GM10847 (cell line): Measurements from ENCODE around the gene EPHX1.

ENCODE experiments used
- POLR2A ChIP-seq: IDR thresholded peaks from 2 replicates; pipeline ENCODE4 v1.6.1; 2011; ENCODE audit not compliant: insufficient read length; ENCODE audit errors: extremely low read depth

Gene EPHX1

DNA sequence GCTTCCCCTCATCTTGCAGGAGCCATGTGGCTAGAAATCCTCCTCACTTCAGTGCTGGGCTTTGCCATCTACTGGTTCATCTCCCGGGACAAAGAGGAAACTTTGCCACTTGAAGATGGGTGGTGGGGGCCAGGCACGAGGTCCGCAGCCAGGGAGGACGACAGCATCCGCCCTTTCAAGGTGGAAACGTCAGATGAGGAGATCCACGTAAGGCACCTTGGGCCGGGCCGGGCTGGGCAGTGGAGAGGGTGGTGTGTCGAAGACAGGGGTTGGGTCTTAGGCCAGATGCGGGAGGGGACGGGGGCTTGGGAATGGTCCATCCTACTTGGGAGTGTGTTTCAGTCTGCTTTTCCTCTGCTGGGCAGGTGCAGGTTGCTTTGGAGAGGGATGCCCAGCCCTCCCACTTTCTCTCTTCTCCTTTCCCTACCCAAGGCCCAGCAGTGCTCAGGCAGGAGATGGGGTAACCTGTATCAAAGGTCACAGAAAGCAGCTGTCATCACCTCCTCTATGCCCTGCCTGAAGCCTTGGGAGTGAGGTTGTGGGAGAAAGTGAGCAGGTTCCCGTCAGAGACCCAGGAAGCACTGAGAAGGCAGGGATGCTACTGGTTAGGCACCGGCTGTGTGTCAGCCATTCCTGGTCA, 18.9 kb downstream of the EPHX1 start:
- TF ChIP-seq POLR2A = no peak

- TF ChIP-seq POLR2A = no peak
Measured at GRCh38 chr1:225830841-225831240, 20.9 kb downstream of the EPHX1 start.

DNA sequence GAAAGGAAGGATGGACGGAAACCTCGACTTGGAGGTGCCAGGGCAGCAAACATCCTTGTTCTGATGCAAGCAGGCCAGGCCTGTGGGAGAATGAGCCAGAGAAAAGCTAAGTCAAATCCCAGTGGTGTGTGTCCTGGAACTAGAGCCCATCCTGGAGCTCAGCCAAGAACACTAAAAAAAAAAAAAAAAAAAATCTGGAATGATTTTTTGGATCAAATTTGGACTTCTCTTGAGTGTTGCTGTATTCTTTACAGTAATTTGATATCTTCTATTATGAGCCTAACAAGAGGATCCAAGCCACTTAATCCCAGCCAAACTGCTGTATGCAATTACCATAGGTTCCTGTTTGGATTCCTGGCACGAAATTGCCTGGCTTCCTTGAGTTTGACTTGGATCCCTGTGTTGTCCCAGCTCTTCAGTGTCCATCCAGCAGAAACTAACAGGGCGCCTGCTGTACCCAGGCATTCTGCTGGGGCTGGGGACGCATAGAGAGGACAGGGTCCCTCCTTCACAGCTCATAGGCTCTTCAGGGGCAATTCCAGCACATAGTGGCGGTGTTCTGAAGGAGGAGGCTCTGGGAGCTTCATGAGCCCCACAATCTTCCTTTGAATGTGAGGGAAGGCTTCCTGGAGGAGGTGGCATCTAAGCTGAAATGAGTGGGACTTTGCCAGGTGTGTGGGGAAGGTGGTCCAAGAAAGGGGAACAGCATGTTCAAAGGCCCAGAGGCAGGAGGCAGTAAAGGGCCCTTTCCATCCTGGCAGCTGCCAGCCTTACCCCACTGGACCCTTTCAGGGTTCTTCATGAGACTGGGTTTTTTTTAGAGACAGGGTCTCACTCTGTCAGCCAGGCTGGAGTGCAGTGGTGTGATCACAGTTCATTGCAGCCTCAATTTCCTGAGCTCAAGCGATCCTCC, 24.7 kb downstream of the EPHX1 start:
- no peak for TF ChIP-seq POLR2A

DNA sequence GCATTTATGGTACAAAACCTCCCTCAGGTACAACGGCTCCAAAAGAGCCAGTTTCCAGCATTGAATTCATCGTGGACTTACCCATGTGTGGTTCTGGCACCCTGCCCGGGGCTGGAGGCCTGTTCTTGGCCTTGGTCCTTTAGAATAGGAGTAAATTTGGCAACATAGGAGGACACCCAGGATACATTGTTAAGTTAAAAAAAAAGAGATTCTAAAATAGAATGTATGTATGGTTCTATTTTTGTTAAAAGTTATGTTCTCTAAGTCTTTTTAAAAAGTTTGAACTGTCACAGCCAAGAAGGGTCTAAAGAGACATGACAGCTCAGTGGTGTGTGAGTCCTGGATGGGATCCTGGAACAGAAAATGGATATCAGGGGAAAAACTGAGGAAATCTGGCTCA, 25.9 kb downstream of the EPHX1 start:
- no peak for TF ChIP-seq POLR2A

- no peak for TF ChIP-seq POLR2A
Measured at GRCh38 chr1:225838793-225839192, 28.9 kb downstream of the EPHX1 start.

- no peak for TF ChIP-seq POLR2A
Measured at GRCh38 chr1:225840223-225840610, 30.3 kb downstream of the EPHX1 start.

- no peak for TF ChIP-seq POLR2A
Measured at GRCh38 chr1:225840713-225841112, 30.8 kb downstream of the EPHX1 start.

DNA sequence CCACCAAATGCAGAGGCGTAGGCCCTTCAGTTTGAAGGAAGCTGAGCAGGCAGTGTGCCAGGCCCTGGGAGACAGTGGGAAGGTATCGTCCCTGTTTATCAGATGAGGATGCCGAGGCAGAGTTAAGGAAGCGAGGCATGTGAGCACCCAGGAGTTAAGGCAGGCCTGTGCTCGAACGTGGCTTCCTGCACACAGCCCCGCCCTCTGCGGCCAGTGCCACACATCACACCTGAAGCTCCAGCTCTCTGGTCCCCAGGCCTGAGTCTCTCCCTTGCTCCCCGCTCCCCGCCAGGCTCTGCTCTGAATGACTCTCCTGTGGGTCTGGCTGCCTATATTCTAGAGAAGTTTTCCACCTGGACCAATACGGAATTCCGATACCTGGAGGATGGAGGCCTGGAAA, 32.1 kb downstream of the EPHX1 start:
- no peak for TF ChIP-seq POLR2A

- no peak for TF ChIP-seq POLR2A
Measured at GRCh38 chr1:225842788-225843425, 33.0 kb downstream of the EPHX1 start.

DNA sequence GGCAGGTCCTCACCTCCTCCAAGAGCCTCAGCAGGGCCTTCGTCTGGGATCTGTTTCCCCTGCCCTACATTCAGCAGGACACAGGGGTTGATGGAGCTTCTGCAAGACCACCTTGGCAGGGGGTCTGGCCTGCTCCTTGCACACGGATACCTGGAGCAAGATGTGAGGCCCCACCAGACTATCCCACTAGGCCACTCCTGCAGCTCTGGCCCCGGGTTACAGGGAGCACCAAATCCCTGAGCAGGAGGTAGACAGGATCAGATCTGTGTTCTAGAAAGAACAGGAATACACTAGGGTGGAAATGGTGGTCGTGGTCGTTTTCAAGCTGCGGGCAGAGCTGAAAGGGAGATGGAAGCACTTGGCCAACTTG, 33.5 kb downstream of the EPHX1 start:
- no peak for TF ChIP-seq POLR2A

DNA sequence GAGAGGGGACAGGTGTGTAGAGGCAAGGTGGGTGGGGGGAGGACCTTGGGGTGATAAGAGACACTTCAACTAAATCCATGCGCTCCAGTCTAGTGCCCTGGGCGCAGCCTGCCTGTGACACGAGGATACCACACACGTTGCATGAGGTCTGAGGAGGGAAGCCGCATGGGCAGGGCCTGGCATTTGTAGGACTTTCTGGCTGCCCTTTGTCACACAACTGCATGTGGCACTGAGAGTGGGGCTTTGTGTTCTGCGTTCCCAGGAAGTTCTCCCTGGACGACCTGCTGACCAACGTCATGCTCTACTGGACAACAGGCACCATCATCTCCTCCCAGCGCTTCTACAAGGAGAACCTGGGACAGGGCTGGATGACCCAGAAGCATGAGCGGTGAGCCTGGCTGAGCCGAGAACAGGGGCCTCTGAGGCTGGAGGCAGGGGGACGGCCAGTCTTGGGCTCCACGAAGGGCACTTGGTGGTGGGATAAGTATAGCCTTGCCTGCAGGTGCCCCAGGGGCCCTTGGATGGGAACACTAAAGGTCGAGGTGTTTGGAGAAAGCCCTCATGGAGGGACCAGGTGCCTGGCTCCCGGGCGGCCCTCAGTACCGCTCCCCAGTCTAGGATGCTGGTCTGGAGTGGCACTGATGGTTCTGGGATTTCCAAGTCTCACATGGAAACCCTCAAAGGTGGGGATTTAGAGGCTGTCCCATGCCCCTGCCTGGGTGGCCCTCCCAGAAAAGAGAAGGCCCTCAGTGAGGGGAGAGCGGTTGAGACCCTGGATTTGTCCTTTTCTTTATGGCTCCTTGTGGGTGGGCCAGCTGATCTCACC, 34.5 kb downstream of the EPHX1 start:
- TF ChIP-seq POLR2A = no peak

DNA sequence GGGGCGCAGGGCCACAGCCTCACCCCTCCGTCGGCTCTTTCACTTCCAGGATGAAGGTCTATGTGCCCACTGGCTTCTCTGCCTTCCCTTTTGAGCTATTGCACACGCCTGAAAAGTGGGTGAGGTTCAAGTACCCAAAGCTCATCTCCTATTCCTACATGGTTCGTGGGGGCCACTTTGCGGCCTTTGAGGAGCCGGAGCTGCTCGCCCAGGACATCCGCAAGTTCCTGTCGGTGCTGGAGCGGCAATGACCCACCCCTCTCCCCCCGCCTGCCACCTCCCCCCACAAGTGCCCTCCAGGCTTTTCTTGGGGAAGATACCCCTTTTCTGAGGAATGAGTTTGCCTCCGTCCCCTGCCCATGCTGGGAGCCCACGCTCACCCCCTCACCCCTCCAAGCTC, 35.2 kb downstream of the EPHX1 start:
- no peak for TF ChIP-seq POLR2A

DNA sequence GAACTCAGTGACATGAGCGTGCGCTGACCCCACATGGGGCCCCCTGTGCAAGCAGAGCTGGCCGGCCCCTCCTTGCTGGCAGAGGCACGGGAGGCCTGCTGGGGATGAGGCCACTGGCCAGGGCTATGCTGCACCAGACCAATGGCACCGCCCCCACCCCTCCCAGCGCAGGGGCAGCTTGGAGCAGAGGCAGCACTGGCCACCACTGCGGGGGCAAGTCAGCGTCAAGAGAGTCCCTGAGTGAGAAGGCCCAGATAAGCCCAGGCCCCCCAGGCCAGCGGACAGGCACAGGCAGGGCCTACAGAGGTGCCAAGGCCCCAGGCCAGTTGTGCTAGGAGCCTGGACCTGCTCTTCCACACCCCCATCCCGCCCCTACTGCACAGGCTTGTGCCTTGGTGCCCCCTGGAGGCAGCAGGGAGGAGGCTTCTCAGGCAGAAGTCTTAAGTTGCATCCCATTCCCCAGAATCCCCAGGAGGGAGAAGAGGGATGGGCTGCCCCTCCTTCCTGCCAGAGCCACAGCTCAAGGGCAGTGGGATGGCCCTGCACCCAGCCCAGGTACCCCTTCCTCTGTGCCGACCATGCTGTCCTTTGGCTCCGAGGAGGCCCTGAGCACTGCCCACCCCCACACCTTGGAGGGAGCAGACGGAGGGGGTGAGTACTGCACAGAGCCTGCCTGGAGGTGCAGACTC, 35.8 kb downstream of the EPHX1 start:
- TF ChIP-seq POLR2A = no peak
